HG02943 (cell line): Measurements from ENCODE around the gene LENG8.
"Not testable (repeated sequence)": the region's sequence is repeated elsewhere in the genome, so short reads cannot be mapped to it uniquely, and the experiment has no call there.

Experiments used
- ATAC-seq: cut with Tn5 transposase; IDR thresholded peaks from one replicate; pipeline ENCODE4 v1.9.1; 2021; ENCODE audit warnings: mild to moderate bottlenecking, low read depth, moderate library complexity; ENCODE audit not compliant: unreplicated experiment

LENG8 gene

DNA sequence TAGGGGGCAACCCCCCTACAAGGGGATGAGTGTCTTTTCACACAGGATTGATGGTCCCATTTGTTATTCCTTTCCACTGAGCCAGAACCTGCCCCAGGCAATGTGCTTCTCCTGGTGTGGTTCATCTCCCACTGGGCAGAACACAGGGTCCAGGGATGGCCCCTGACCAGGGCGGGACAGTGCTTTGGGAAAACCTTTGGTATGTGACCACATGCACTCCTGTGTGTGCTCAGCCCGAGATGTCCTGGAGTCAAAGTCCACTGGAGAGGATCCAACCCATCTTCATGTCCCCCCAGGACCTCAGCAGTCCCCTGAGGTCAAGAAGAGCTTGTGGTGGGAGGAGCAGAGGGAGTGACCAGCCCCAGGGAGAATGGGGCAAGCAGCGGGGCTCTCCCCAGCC is 59.5 kb downstream of the LENG8 start:
- ATAC-seq: not testable (repeated sequence)

DNA sequence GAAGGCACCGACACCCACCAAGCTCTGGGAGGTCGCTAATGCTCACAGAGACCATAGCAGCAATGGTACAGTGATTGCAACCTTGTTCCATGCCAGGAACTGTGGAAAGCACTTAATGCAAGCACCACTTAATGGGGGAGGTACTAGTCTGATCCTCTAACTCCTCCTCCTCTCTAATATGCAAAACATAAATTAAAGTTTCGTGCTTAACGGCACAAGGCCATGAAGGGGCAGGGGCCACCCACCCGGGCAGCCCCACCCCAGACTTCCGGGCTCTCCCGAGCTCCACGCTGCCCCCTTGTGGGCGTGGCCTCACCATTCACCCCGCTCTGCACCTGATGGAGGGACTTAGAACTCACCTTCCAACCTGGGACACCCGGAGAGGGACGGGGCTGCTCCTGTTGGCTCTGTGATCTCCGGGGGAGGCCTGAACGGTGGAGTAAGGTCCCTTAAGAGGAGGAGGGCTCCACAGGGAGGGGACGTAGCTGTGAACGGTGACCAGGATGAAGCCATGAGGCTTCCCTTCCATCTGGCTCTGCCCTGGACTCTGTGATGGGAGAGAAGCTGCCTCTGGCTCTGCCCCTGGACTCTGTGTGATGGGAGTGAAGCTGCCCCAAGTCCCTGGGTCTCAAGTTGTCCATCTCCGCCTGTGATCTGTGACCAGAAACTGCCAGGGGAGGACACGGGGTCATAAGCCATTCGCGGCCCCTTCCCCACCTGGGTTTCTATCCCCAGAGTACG is 60.4 kb downstream of the LENG8 start:
- not testable (repeated sequence) for ATAC-seq
